HG02973 (cell line): ENCODE data around the gene CDCA3.
A peak's percentile ranks its signal among the peaks of the same experiment; 100 is the strongest.
"Not testable (repeated sequence)": the region's sequence is repeated elsewhere in the genome, so short reads cannot be mapped to it uniquely, and the experiment has no call there.

Experiments used
- ATAC-seq: cut with Tn5 transposase; IDR thresholded peaks from one replicate; pipeline ENCODE4 v1.9.1; 2021; ENCODE audit warnings: moderate library complexity; ENCODE audit not compliant: unreplicated experiment

Gene CDCA3

GRCh38 chr12:6851153-6851920, at the start of gene CDCA3:
CDCA3 (minus strand) TSS chr12:6851286; CDS start chr12:6850952, 334 bp downstream.
- peak; percentile 50 for ATAC-seq

GRCh38 chr12:6899837-6900519, 48.9 kb upstream of the CDCA3 start:
- no peak for ATAC-seq

- ATAC-seq: no peak
Observed at GRCh38 chr12:6899427-6899826, 48.3 kb upstream of the CDCA3 start.

- ATAC-seq: no peak
Observed at GRCh38 chr12:6896846-6897435, 45.9 kb upstream of the CDCA3 start.

GRCh38 chr12:6894321-6894720, 43.2 kb upstream of the CDCA3 start:
- no peak for ATAC-seq

GRCh38 chr12:6892683-6893082, 41.6 kb upstream of the CDCA3 start:
- ATAC-seq: not testable (repeated sequence)

- ATAC-seq: no peak
Observed at GRCh38 chr12:6891646-6892001, 40.5 kb upstream of the CDCA3 start.

- ATAC-seq: peak; percentile 91
Observed at GRCh38 chr12:6890789-6891645, 39.9 kb upstream of the CDCA3 start.

GRCh38 chr12:6889775-6890573, 38.9 kb upstream of the CDCA3 start:
- ATAC-seq: not testable (repeated sequence)

GRCh38 chr12:6888794-6889193, 37.7 kb upstream of the CDCA3 start:
- not testable (repeated sequence) for ATAC-seq

GRCh38 chr12:6888360-6888759, 37.3 kb upstream of the CDCA3 start:
- ATAC-seq: no peak

GRCh38 chr12:6887460-6887859, 36.4 kb upstream of the CDCA3 start:
- no peak for ATAC-seq

- not testable (repeated sequence) for ATAC-seq
Observed at GRCh38 chr12:6886206-6886999, 35.3 kb upstream of the CDCA3 start.

- ATAC-seq: no peak
Observed at GRCh38 chr12:6884539-6884938, 33.5 kb upstream of the CDCA3 start.

- no peak for ATAC-seq
Observed at GRCh38 chr12:6883683-6884082, 32.6 kb upstream of the CDCA3 start.

GRCh38 chr12:6883252-6883651, 32.2 kb upstream of the CDCA3 start:
- ATAC-seq: no peak

- not testable (repeated sequence) for ATAC-seq
Observed at GRCh38 chr12:6879824-6880223, 28.7 kb upstream of the CDCA3 start.

GRCh38 chr12:6874015-6874368, 22.9 kb upstream of the CDCA3 start:
- not testable (repeated sequence) for ATAC-seq
